HG03354 (cell line): ENCODE measurements around the gene MRPS22.
"Not testable (repeated sequence)": the region's sequence is repeated elsewhere in the genome, so short reads cannot be mapped to it uniquely, and the experiment has no call there.

ENCODE experiments used
- ATAC-seq: cut with Tn5 transposase; IDR thresholded peaks from one replicate; pipeline ENCODE4 v1.9.1; 2021; ENCODE audit warnings: mild to moderate bottlenecking; ENCODE audit not compliant: unreplicated experiment, poor library complexity, severe bottlenecking

Gene MRPS22

GRCh38 chr3:139382291-139382690 is 38.5 kb downstream of the MRPS22 start:
- not testable (repeated sequence) for ATAC-seq

DNA sequence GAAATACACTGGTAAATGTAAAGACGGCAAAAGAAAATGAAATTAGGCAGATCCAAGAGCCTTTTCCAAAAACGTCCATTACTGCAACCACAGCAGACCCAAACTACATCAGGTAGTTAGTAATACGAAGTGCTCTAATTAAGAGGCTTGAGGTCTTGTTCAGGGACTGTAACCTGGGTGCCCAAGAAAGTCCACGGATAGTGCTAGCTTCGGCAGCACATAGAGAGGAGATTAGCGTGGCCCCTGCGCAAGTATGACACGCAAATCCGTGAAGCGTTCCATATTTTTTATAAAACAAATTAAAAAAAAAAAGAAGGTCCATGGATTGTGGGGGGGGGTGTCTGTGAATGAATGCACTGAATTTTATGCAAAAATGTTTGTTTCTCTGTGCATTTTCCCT is 44.3 kb downstream of the MRPS22 start:
- ATAC-seq, result no peak

DNA sequence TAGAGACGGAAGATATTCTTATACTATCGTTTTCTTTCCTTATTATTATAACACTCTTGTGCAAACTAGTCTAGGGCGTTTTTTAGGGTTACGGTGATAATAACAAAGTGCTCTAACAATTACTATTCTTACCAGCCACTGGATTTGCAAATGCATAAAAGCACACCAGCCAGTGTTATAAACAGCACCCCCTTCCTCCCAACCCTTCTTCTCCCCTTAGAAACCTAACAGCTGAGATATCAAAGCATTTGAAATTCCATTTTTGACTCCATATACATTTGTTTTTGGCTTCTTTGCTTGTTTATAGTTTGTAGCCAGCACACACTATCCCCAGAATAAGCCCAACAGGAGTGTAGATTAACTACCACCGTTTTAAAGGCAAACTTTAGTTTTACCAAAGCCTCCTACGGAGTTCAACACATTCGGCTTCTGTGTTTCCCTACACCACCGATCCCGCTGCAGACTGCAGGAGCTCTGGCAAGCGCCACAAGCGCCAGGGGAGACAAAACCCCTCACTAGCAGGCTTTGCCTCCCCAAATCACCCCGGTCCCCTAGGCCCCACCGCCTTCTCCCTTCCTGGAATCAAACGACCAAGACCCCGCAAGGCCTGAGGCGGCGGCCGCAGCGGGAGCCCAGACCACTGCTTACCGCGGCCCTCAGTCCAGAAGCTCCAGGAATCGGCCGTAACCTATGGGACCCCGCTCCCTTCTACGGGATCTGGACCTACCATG is 45.2 kb downstream of the MRPS22 start:
- ATAC-seq, result peak; percentile 42

- peak; percentile 98 for ATAC-seq
Measured at GRCh38 chr3:139389552-139390368, 45.9 kb downstream of the MRPS22 start, which contains the start of gene COPB2. COPB2 (minus strand) TSS chr3:139389647; CDS start chr3:139389550, 97 bp downstream.

DNA sequence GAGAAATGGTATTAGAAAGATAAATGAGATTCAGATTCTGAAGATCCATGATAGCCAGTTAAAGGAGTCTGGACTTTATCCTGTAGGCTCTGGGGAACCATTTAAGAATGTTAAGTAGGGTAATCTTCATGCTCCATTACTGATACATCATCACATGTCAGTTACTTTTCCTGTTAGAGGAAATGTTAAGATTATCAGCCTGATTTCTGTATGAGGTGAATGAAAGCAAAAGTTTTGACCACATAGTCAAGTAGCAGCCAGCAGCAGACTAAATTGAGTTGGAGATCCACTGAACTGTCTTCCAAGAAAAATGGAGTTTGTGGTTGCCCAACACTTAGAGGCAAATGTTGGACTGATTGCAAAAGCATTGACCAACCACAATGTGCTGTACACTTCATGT is 50.3 kb downstream of the MRPS22 start:
- no peak for ATAC-seq

DNA sequence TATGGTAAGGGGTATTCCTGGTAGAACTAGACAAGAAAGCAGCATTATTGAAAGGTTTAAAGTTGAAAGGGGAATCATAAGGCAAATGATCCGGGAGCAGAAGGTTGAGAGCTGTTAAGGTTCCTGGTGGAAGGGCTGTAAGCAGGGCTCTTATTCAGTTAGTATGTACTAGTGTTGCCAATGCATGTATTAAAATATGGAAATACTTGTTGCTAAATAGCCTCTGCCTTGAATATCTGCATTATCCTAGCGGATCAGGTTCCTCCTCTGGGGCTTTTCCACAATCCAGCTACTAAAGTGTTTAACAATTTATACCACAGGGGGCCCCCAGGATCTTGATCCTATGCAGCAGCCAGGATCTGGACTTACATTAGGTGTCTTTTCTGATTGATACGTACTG is 52.9 kb downstream of the MRPS22 start:
- no peak for ATAC-seq

DNA sequence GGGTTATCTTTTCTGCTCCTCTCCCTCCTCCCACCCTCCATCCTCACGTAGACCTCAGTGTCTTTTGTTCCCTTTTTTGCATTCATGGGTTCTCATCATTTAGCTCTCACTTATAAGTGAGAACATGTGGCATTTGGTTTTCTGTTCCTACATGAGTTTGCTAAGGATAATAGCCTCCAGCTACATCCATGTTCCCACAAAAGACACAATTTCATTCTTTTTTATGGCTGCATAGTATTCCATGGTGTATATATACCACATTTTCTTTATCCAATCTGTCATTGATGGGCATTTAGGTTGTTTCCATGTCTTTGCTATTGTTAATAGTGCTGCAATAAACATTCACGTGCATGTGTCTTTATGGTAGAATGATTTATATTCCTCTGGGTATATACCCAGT is 57.3 kb downstream of the MRPS22 start:
- not testable (repeated sequence) for ATAC-seq
